ENCODE data around the gene LMF1.

The LMF1 gene

GRCh38 chr16:927406-927805 lies 43.4 kb downstream of the LMF1 start:
- no peak for DNase-seq

GRCh38 chr16:926715-927114 lies 44.1 kb downstream of the LMF1 start:
- no peak for DNase-seq

- DNase-seq: no peak
Measured at GRCh38 chr16:924806-925205, 46.0 kb downstream of the LMF1 start.

- DNase-seq: no peak
Measured at GRCh38 chr16:924063-924462, 46.7 kb downstream of the LMF1 start.

GRCh38 chr16:923184-923583 lies 47.6 kb downstream of the LMF1 start:
- no peak for DNase-seq

- DNase-seq: no peak
Measured at GRCh38 chr16:922051-922450, 48.7 kb downstream of the LMF1 start.

- no peak for DNase-seq
Measured at GRCh38 chr16:921321-921905, 49.4 kb downstream of the LMF1 start.

- DNase-seq: no peak
Measured at GRCh38 chr16:920717-921116, 50.1 kb downstream of the LMF1 start.

- no peak for DNase-seq
Measured at GRCh38 chr16:920051-920681, 50.6 kb downstream of the LMF1 start.

GRCh38 chr16:919658-920050 lies 51.1 kb downstream of the LMF1 start:
- DNase-seq: no peak

GRCh38 chr16:918741-919657 lies 51.8 kb downstream of the LMF1 start:
- no peak for DNase-seq

- no peak for DNase-seq
Measured at GRCh38 chr16:918068-918467, 52.7 kb downstream of the LMF1 start.

GRCh38 chr16:917591-918061 lies 53.2 kb downstream of the LMF1 start:
- no peak for DNase-seq

GRCh38 chr16:916035-916799 lies 54.6 kb downstream of the LMF1 start:
- DNase-seq: no peak

GRCh38 chr16:915546-915945 lies 55.2 kb downstream of the LMF1 start:
- DNase-seq: no peak

- peak; percentile 10 for DNase-seq
Measured at GRCh38 chr16:914440-914839, 56.3 kb downstream of the LMF1 start.

GRCh38 chr16:913817-914439 lies 56.9 kb downstream of the LMF1 start:
- no peak for DNase-seq

- no peak for DNase-seq
Measured at GRCh38 chr16:912684-913613, 57.8 kb downstream of the LMF1 start.

- DNase-seq: no peak
Measured at GRCh38 chr16:912322-912683, 58.5 kb downstream of the LMF1 start.

- no peak for DNase-seq
Measured at GRCh38 chr16:911604-912321, 59.0 kb downstream of the LMF1 start.

GRCh38 chr16:911101-911500 lies 59.7 kb downstream of the LMF1 start:
- no peak for DNase-seq

Measured in NCI-H226 (cell line).